IMR-90 (cell line): ENCODE results near the gene GPLD1. TPM values are rescaled to one million over a fixed set of nuclear protein-coding genes. Genes with fewer than 3 reads are reported as not detected.

Source experiments
- ATAC-seq: fragments of 200-7000 bp; cut with Tn5 transposase; 2 replicates; pipeline ENCODE4 v1.9.1; 2020; ENCODE audit warnings: low read depth, mild to moderate bottlenecking, moderate library complexity
- BruUV-seq: library from RNA; stranded (reverse); fragments of 400-500 nt; replicated peaks from 2 replicates; lab custom pipeline; 2021; lab: Mats Ljungman, UMichigan
- CTCF ChIA-PET: fragments of 300-600 bp; formaldehyde crosslinking; extraction: SDS; loops from one replicate; lab custom pipeline; 2021; ENCODE audit warnings: antibody characterized with exemption; lab: Yijun Ruan, JAX
- POLR2A ChIA-PET: fragments of 300-600 bp; sonication (Branson Sonifier 250); formaldehyde crosslinking; loops from one replicate; lab custom pipeline; 2022; ENCODE audit warnings: antibody characterized with exemption; ENCODE audit not compliant: unreplicated experiment; lab: Charles Lee
- DNase-seq: peaks from one replicate; pipeline ENCODE4 v3.0.0; 2013
- H2AFZ ChIP-seq: replicated peaks from 2 replicates; pipeline ENCODE3; 2013; ENCODE audit warnings: low read length, mild to moderate bottlenecking; ENCODE audit not compliant: poor library complexity
- H2AK5ac ChIP-seq: 2 replicates; pipeline ENCODE4 v1.6.1; 2013; ENCODE audit warnings: low read depth, low read length, inconsistent platforms
- H2AK9ac ChIP-seq: replicated peaks from 2 replicates; pipeline ENCODE3; 2013; ENCODE audit warnings: mild to moderate bottlenecking, low read depth, low read length, moderate library complexity; ENCODE audit not compliant: poor library complexity
- H2BK120ac ChIP-seq: 2 replicates; pipeline ENCODE4 v1.6.1; 2013; ENCODE audit warnings: low read depth, low read length, inconsistent platforms
- H2BK15ac ChIP-seq: 3 replicates; pipeline ENCODE4 v1.6.1; 2013; ENCODE audit warnings: low read depth, low read length, inconsistent platforms
- H2BK20ac ChIP-seq: 2 replicates; pipeline ENCODE4 v1.6.1; 2013; ENCODE audit warnings: low read depth, mild to moderate bottlenecking, inconsistent platforms, low read length, moderate library complexity
- H2BK5ac ChIP-seq: 2 replicates; pipeline ENCODE4 v1.6.1; 2013; ENCODE audit warnings: mild to moderate bottlenecking, low read depth, low read length, inconsistent platforms; ENCODE audit not compliant: poor library complexity, severe bottlenecking
- H3K14ac ChIP-seq: replicated peaks from 2 replicates; pipeline ENCODE4 v1.6.1; 2013; ENCODE audit warnings: low read depth, low read length, inconsistent platforms
- H3K18ac ChIP-seq: 2 replicates; pipeline ENCODE4 v1.6.1; 2013; ENCODE audit warnings: low read depth, low read length, control low read depth
- H3K23ac ChIP-seq: 2 replicates; pipeline ENCODE4 v1.6.1; 2013; ENCODE audit warnings: low read depth, low read length, inconsistent platforms
- H3K27ac ChIP-seq: 2 replicates; pipeline ENCODE4 v1.5.1; 2013; ENCODE audit warnings: mild to moderate bottlenecking, control low read depth, low read length; ENCODE audit not compliant: insufficient read depth
- H3K27me3 ChIP-seq: 2 replicates; pipeline ENCODE4 v1.6.1; 2013; ENCODE audit warnings: low read length; ENCODE audit not compliant: control insufficient read depth, insufficient read depth
- H3K36me3 ChIP-seq: 2 replicates; pipeline ENCODE4 v1.6.1; 2013; ENCODE audit warnings: low read length, mixed read lengths; ENCODE audit not compliant: control insufficient read depth, insufficient read depth
- H3K4ac ChIP-seq: 2 replicates; pipeline ENCODE4 v1.6.1; 2013; ENCODE audit warnings: low read depth, low read length, inconsistent platforms
- H3K4me1 ChIP-seq: 2 replicates; pipeline ENCODE4 v1.6.1; 2013; ENCODE audit warnings: low read length, mixed read lengths; ENCODE audit not compliant: control insufficient read depth, insufficient read depth
- H3K4me2 ChIP-seq: 2 replicates; pipeline ENCODE4 v1.6.1; 2013; ENCODE audit warnings: low read depth, mild to moderate bottlenecking, control low read depth, low read length, moderate library complexity
- H3K4me3 ChIP-seq: 2 replicates; pipeline ENCODE4 v1.5.1; 2013; ENCODE audit warnings: low read depth, mild to moderate bottlenecking, control low read depth, low read length, moderate library complexity; ENCODE audit not compliant: insufficient read depth
- H3K56ac ChIP-seq: 2 replicates; pipeline ENCODE4 v1.6.1; 2013; ENCODE audit warnings: low read length, inconsistent platforms; ENCODE audit not compliant: insufficient read depth; ENCODE audit errors: extremely low read depth
- H3K79me1 ChIP-seq, 2 experiments: 2 replicates each; pipeline ENCODE4 v1.6.1; 2013; ENCODE audit warnings: low read length in 2 of 2, inconsistent platforms in 1 of 2, low read depth in 1 of 2
- H3K9ac ChIP-seq: 2 replicates; pipeline ENCODE4 v1.6.1; 2013; ENCODE audit warnings: low read depth, low read length, control low read depth
- H3K9me1 ChIP-seq: 2 replicates; pipeline ENCODE4 v1.6.1; 2013; ENCODE audit warnings: low read length, inconsistent platforms; ENCODE audit not compliant: insufficient read depth
- H3K9me3 ChIP-seq: 2 replicates; pipeline ENCODE4 v1.6.1; 2013; ENCODE audit warnings: low read length; ENCODE audit not compliant: control insufficient read depth, insufficient read depth
- H4K20me1 ChIP-seq: 2 replicates; pipeline ENCODE4 v1.6.1; 2013; ENCODE audit warnings: low read length, inconsistent platforms; ENCODE audit not compliant: insufficient read depth
- H4K5ac ChIP-seq: 2 replicates; pipeline ENCODE4 v1.6.1; 2013; ENCODE audit warnings: mild to moderate bottlenecking, low read depth, low read length, control low read depth
- H4K8ac ChIP-seq, 2 experiments: 2 replicates each; pipeline ENCODE4 v1.6.1; 2013; ENCODE audit warnings: low read depth in 2 of 2, low read length in 2 of 2, control low read depth in 1 of 2, inconsistent platforms in 1 of 2
- H4K91ac ChIP-seq: 2 replicates; pipeline ENCODE4 v1.6.1; 2013; ENCODE audit warnings: low read depth, low read length, inconsistent platforms; ENCODE audit not compliant: insufficient read depth
- BHLHE40 ChIP-seq: fragments of 150-350 bp; IDR thresholded peaks from 2 replicates; pipeline ENCODE4 v1.6.1; 2016; ENCODE audit warnings: mild to moderate bottlenecking, low read depth, low read length
- CEBPB ChIP-seq: IDR thresholded peaks from 2 replicates; pipeline ENCODE4 v1.6.1; 2012; ENCODE audit warnings: low read depth, low read length, improper control_type of control experiment
- CHD1 ChIP-seq: IDR thresholded peaks from 2 replicates; pipeline ENCODE4 v1.6.1; 2012; ENCODE audit warnings: low read depth, low read length, improper control_type of control experiment
- CTCF ChIP-seq: conservative IDR thresholded peaks from 2 replicates; pipeline ENCODE4 v1.5.1; 2012; ENCODE audit warnings: mild to moderate bottlenecking, low read depth, low read length, improper control_type of control experiment
- FOS ChIP-seq: fragments of 150-350 bp; IDR thresholded peaks from 2 replicates; pipeline ENCODE4 v1.6.1; 2016; ENCODE audit warnings: low read depth, low read length
- MAFK ChIP-seq: IDR thresholded peaks from 2 replicates; pipeline ENCODE4 v1.6.1; 2012; ENCODE audit warnings: low read depth, low read length, improper control_type of control experiment
- MAZ ChIP-seq: IDR thresholded peaks from 2 replicates; pipeline ENCODE4 v1.6.1; 2012; ENCODE audit warnings: low read depth, mild to moderate bottlenecking, low read length, improper control_type of control experiment, moderate library complexity, borderline replicate concordance
- MXI1 ChIP-seq: IDR thresholded peaks from 2 replicates; pipeline ENCODE4 v1.6.1; 2012; ENCODE audit warnings: low read depth, mild to moderate bottlenecking, low read length, moderate library complexity, borderline replicate concordance
- NFE2L2 ChIP-seq: fragments of 150-350 bp; IDR thresholded peaks from 2 replicates; pipeline ENCODE4 v1.6.1; 2016; ENCODE audit warnings: low read depth, mild to moderate bottlenecking, low read length
- POLR2A ChIP-seq: IDR thresholded peaks from 2 replicates; pipeline ENCODE4 v1.6.1; 2012; ENCODE audit warnings: mild to moderate bottlenecking, low read depth, low read length
- RAD21 ChIP-seq: IDR thresholded peaks from 2 replicates; pipeline ENCODE4 v1.6.1; 2012; ENCODE audit warnings: low read length, improper control_type of control experiment
- RCOR1 ChIP-seq: IDR thresholded peaks from 2 replicates; pipeline ENCODE4 v1.6.1; 2012; ENCODE audit warnings: mild to moderate bottlenecking, low read length, improper control_type of control experiment; ENCODE audit not compliant: insufficient replicate concordance
- RFX5 ChIP-seq: IDR thresholded peaks from 2 replicates; pipeline ENCODE4 v1.8.0; 2012; ENCODE audit warnings: low read depth, mild to moderate bottlenecking, low read length, moderate library complexity
- SMC3 ChIP-seq: fragments of 150-350 bp; IDR thresholded peaks from 2 replicates; pipeline ENCODE4 v1.6.1; 2016; ENCODE audit warnings: low read depth, mild to moderate bottlenecking, antibody characterized with exemption, low read length, moderate library complexity
- WGBS, 2 experiments: methylation state at CpG; one replicate each; pipeline versions ENCODE4 v1.1.5 to v1.1.7; 2013; ENCODE audit warnings: missing lambda C conversion rate in 2 of 2; ENCODE audit not compliant: insufficient read length in 1 of 2; ENCODE audit errors: extremely low coverage in 2 of 2; 5-methylcytosine and 5-hydroxymethylcytosine counted together
- dilution Hi-C: fragments of 300-500 bp; cut with HindIII; formaldehyde crosslinking; loops from one replicate; pipeline ENCODE4 v1.14.3; 2018; ENCODE audit warnings: low sequenced_read_pairs; ENCODE audit not compliant: unreplicated experiment
- in situ Hi-C: fragments of 300-500 bp; cut with MboI; formaldehyde crosslinking; loops from 3 replicates; pipeline ENCODE4 v1.14.3; 2019; ENCODE audit warnings: low sequenced_read_pairs, inconsistent platforms, mixed read lengths
- intact Hi-C: fragments of 100-400 bp; cut with micrococcal nuclease; formaldehyde crosslinking; loops from 2 replicates; pipeline ENCODE4 v1.10.0; 2022
- polyA plus RNA-seq, 3 experiments: library from polyadenylated mRNA; depleted of rRNA; stranded (reverse); fragments of >200 nt; gene quantifications; 2 replicates each; pipeline ENCODE4 v1.2.3, GENCODE V29; 2012; ENCODE audit warnings: low replicate concordance in 1 of 3
- total RNA-seq: library from RNA; depleted of rRNA; stranded (reverse); fragments of >200 nt; gene quantifications from 2 replicates; pipeline ENCODE4 v1.2.3, GENCODE V29; 2012
- TF ChIP-seq, protein P1 (sequence below): fragments of 150-350 bp; IDR thresholded peaks from 2 replicates; pipeline ENCODE4 v1.6.1; 2017; ENCODE audit warnings: mild to moderate bottlenecking, antibody characterized with exemption, low read length, low read depth
- TF ChIP-seq, protein P2 (sequence below): fragments of 150-350 bp; IDR thresholded peaks from 2 replicates; pipeline ENCODE4 v1.6.1; 2016; ENCODE audit warnings: low read depth, mild to moderate bottlenecking, low read length, moderate library complexity, borderline replicate concordance

The GPLD1 gene
- total and polyA plus RNA-seq, 2 of the 4 experiments (the other 2 are of a cell fraction): 0.05 to 0.18 TPM

- no peaks in the 10 kb centered on the region for H3K9me3 ChIP-seq
- CTCF ChIA-PET: no interaction called here
- peaks cover 3% of the 10 kb centered on the region for H3K27me3 ChIP-seq
- ATAC-seq (no peak), DNase-seq (no peak)
- H3K36me3 ChIP-seq: no peaks in the 10 kb centered on the region
- no peak overlapping the region for H2AK5ac ChIP-seq
- no peak overlapping the region for H3K9ac ChIP-seq
- H4K20me1 ChIP-seq: no peaks in the 10 kb centered on the region
- no peak overlapping the region for H2BK20ac ChIP-seq
- intact Hi-C loops (no loop called here), dilution Hi-C loops (no loop called here), in situ Hi-C loops (no loop called here)
- H3K9me1 ChIP-seq: no peaks in the 10 kb centered on the region
- H4K91ac ChIP-seq: no peak overlapping the region
- H3K14ac ChIP-seq: no peak overlapping the region
- no peak overlapping the region for H2AFZ ChIP-seq
- no peak overlapping the region for H3K27ac ChIP-seq
- BruUV-seq: no TSS peak
- no peak overlapping the region for H3K23ac ChIP-seq
- no peak overlapping the region for H3K4ac ChIP-seq
- no peak overlapping the region for H2BK15ac ChIP-seq
- no peak overlapping the region for H3K18ac ChIP-seq
- H3K4me3 ChIP-seq: no peak overlapping the region
- H4K5ac ChIP-seq: no peak overlapping the region
- H2BK5ac ChIP-seq: no peak overlapping the region
- no peaks in the 10 kb centered on the region for H3K79me1 ChIP-seq
- H3K4me1 ChIP-seq: no peaks in the 10 kb centered on the region
- POLR2A ChIA-PET: no interaction called here
- no peak overlapping the region for H4K8ac ChIP-seq
- H3K56ac ChIP-seq: no peak overlapping the region
- no peak for TF ChIP-seq MAZ
- TF ChIP-seq CEBPB: no peak
- TF ChIP-seq, protein P1, sequence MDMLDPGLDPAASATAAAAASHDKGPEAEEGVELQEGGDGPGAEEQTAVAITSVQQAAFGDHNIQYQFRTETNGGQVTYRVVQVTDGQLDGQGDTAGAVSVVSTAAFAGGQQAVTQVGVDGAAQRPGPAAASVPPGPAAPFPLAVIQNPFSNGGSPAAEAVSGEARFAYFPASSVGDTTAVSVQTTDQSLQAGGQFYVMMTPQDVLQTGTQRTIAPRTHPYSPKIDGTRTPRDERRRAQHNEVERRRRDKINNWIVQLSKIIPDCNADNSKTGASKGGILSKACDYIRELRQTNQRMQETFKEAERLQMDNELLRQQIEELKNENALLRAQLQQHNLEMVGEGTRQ: no peak
- no peak for TF ChIP-seq CTCF
- TF ChIP-seq POLR2A: no peak
- no peak for TF ChIP-seq RFX5
- TF ChIP-seq CHD1: no peak
- TF ChIP-seq MXI1: no peak
- no peak for TF ChIP-seq FOS
- TF ChIP-seq RAD21: no peak
- TF ChIP-seq RCOR1: no peak
- TF ChIP-seq, protein P2, sequence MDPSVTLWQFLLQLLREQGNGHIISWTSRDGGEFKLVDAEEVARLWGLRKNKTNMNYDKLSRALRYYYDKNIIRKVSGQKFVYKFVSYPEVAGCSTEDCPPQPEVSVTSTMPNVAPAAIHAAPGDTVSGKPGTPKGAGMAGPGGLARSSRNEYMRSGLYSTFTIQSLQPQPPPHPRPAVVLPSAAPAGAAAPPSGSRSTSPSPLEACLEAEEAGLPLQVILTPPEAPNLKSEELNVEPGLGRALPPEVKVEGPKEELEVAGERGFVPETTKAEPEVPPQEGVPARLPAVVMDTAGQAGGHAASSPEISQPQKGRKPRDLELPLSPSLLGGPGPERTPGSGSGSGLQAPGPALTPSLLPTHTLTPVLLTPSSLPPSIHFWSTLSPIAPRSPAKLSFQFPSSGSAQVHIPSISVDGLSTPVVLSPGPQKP: no peak
- TF ChIP-seq BHLHE40: no peak
- TF ChIP-seq MAFK: no peak
- no peak for TF ChIP-seq NFE2L2
- TF ChIP-seq SMC3: no peak
- H3K4me2 ChIP-seq: no peak overlapping the region
- 0% methylated on average over 1 of the region's 9 CpGs; no CpG with 5 or more reads in 1 of the 2 experiments for WGBS, 2 experiments
- H2BK120ac ChIP-seq: no peak overlapping the region
- H2AK9ac ChIP-seq: no peak overlapping the region
Observed at GRCh38 chr6:24448828-24449525, 40.4 kb downstream of the GPLD1 start.
